Measurements from ENCODE around the gene PPM1M.

PPM1M gene

GRCh38 chr3:52245322-52246263, at the start of gene PPM1M:
PPM1M (plus strand) TSS chr3:52245759; CDS start chr3:52245825, 66 bp downstream.
- DNase-seq (ENCODE audit: low read depth), result peak; percentile 66

- no peak for DNase-seq (ENCODE audit: low read depth)
Observed at GRCh38 chr3:52195823-52196331, 49.7 kb upstream of the PPM1M start.

GRCh38 chr3:52196977-52197376, 48.6 kb upstream of the PPM1M start:
- DNase-seq (ENCODE audit: low read depth), result no peak

GRCh38 chr3:52197499-52197841, 48.1 kb upstream of the PPM1M start:
- no peak for DNase-seq (ENCODE audit: low read depth)

GRCh38 chr3:52197842-52198625, 47.5 kb upstream of the PPM1M start, which contains the start of gene ALAS1:
ALAS1 (plus strand) TSS chr3:52198160; CDS start chr3:52199242, 1,082 bp downstream.
- DNase-seq (ENCODE audit: low read depth), result peak; percentile 88

GRCh38 chr3:52198643-52199608, 46.6 kb upstream of the PPM1M start:
- DNase-seq (ENCODE audit: low read depth), result no peak

- no peak for DNase-seq (ENCODE audit: low read depth)
Observed at GRCh38 chr3:52200981-52201679, 44.4 kb upstream of the PPM1M start.

GRCh38 chr3:52202384-52203077, 43.0 kb upstream of the PPM1M start:
- DNase-seq (ENCODE audit: low read depth), result no peak

GRCh38 chr3:52203701-52204100, 41.9 kb upstream of the PPM1M start:
- no peak for DNase-seq (ENCODE audit: low read depth)

GRCh38 chr3:52204337-52205073, 41.1 kb upstream of the PPM1M start:
- no peak for DNase-seq (ENCODE audit: low read depth)

- DNase-seq (ENCODE audit: low read depth), result no peak
Observed at GRCh38 chr3:52205727-52206372, 39.7 kb upstream of the PPM1M start.

GRCh38 chr3:52208556-52208955, 37.0 kb upstream of the PPM1M start:
- DNase-seq (ENCODE audit: low read depth), result no peak

GRCh38 chr3:52210037-52210436, 35.5 kb upstream of the PPM1M start:
- DNase-seq (ENCODE audit: low read depth), result no peak

- no peak for DNase-seq (ENCODE audit: low read depth)
Observed at GRCh38 chr3:52210550-52211046, 35.0 kb upstream of the PPM1M start.

GRCh38 chr3:52211268-52211891, 34.2 kb upstream of the PPM1M start:
- DNase-seq (ENCODE audit: low read depth), result no peak

GRCh38 chr3:52213005-52213404, 32.6 kb upstream of the PPM1M start:
- no peak for DNase-seq (ENCODE audit: low read depth)

GRCh38 chr3:52213901-52214300, 31.7 kb upstream of the PPM1M start:
- DNase-seq (ENCODE audit: low read depth), result no peak

- DNase-seq (ENCODE audit: low read depth), result no peak
Observed at GRCh38 chr3:52215351-52215750, 30.2 kb upstream of the PPM1M start.

All from T-helper 22 cell (primary cell).